Fibroblast of mammary gland (primary cell): Measurements from ENCODE around the gene DCBLD2.

ENCODE experiments used
- DNase-seq: peaks from one replicate; pipeline ENCODE4 v3.0.0-alpha.2; 2010; ENCODE audit warnings: low read depth
- H3K4me3 ChIP-seq: 2 replicates; pipeline ENCODE4 v1.5.1; 2011; ENCODE audit warnings: low read depth, mild to moderate bottlenecking, low read length, moderate library complexity; ENCODE audit not compliant: control insufficient read depth
- CTCF ChIP-seq: conservative IDR thresholded peaks from 2 replicates; pipeline ENCODE4 v1.5.1; 2011; ENCODE audit warnings: low read depth, low read length, inconsistent platforms; ENCODE audit not compliant: control insufficient read depth, insufficient read depth

DCBLD2 gene

DNA sequence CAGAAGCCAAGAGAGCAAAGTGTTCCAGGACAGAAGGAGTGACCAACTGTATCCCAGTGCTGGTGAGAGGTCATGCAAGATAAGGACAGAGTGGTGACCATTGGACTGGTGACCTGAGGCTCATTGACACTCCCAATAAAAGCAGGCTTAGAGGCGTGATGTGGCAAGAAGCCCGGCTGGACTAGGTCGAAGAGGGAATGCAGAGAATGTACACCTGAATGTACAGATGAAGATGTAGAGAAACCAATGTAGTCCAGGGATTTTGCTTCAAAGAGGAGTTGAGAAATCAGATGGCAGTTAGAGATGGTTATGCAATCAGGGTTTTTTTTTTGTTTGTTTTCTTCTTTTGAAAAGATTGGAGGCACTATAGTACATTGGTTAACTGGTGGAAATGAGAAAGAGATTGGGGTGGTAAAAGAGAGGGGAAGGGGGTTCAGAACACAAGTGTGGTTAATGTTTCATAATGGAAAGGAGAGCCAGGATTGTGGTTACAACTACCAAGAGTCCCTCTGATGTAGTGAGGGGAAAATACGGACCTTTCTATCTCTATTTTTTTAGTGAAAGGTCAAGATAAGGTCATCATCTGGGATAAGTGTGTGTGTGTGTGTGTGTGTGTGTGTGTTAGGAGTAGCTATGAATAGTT, 115.0 kb downstream of the DCBLD2 start:
- H3K4me3 ChIP-seq, result no peak overlapping the region
- DNase-seq, result peak; percentile 34

DNA sequence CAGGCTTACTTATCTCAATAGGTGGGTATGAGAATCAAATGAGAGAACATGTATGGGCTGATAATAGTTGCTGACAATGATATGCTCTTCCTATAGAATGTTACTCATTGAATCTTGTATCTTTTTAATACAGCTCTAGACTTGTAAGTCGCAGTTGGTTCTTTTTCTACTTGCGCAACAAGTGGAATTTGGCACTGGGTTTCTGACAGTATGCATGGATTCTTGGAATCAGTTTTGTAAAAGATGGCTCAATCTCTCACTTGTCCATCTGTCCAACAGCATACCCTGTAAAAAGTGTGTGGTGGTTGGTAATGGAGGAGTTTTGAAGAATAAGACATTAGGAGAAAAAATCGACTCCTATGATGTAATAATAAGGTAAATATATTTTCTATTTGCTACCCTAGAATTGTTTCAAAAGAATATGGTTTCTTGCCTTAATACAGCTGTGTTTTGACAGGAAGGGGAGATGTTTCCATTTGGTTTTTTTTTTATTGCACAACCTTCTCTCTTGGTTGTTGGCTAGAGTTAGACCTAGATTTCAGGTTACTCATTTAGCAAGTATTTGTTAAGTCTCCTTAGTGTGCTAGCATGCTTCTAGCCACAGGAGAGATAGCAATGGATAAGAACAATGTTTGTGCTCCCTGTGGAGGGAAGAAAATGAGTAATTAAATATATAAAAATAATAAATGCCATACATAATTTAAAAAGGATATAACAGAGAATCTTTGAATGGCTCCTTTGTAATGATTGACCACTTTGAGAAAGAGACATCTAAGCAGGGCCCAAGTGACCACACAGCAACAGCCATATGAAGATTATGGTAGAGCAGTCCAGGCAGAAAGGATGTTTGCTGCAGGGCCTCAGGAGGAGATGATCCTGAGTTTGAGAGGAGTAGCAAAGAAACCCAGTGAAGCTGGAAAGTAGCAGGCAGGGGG, 116.6 kb downstream of the DCBLD2 start:
- H3K4me3 ChIP-seq, result no peak overlapping the region
- no peak for TF ChIP-seq CTCF
- DNase-seq, result peak; percentile 84

More for the DNA sequence above, 115.0 kb downstream of the DCBLD2 start:
- no peak for TF ChIP-seq CTCF

DNA sequence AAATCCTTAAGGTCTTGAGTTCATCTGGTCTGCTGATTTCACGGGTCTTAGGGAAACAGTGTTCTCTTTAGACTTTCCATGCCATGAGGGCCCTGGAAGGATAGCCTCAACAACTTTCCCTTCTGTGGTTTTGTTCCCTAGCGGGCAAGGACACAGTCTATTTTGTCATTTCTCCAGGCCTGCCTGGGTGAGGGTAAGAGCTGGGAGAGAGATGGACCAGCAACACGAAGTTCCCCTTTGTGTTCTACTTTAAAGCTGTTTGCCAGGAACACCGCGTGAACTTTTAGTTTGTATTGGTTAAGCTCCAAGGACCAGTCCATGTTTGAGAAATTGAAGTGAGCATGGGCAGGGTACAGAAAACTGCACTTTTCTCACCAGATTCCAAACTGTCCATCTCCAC, 117.5 kb downstream of the DCBLD2 start:
- no peak for TF ChIP-seq CTCF
- DNase-seq, result no peak
- H3K4me3 ChIP-seq, result no peak overlapping the region

DNA sequence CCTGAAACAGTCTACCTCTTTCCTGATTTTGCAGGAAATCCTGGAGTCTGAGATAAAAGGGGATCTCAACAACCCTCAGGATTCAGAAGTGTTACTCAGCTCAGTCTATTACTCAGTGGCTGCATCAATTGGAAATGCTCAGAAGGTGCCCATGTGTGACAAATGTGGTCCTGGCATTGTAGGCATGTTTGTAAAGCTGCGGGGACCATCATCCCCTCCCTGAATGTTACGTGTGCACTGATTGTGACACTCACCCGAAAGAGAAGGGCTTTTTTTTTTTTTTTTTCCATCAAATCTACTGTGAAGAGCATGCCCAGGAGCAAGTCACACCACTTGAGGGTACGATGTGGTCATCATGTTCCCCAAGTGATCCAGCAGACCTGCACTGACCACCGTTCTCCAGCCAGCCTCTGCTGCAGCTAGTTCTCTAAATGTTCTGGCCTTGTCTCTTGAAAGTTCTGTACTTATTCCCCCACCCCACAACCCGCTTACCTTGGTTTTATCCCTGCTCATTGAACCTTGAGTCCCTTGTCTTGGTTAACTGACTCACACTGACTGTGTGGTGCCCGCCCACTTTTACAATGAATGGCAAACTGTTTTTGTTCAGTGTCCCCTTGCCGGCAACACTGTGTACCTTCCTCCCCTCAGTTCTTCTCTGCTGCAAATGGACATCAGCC, 118.5 kb downstream of the DCBLD2 start:
- no peak for DNase-seq
- no peak for TF ChIP-seq CTCF
- no peak overlapping the region for H3K4me3 ChIP-seq

- no peak overlapping the region for H3K4me3 ChIP-seq
- no peak for TF ChIP-seq CTCF
- no peak for DNase-seq
Observed at GRCh38 chr3:98780343-98780742, 121.2 kb downstream of the DCBLD2 start.

- peak; percentile 56 for DNase-seq
- no peak for TF ChIP-seq CTCF
- no peak overlapping the region for H3K4me3 ChIP-seq
Observed at GRCh38 chr3:98779541-98780335, 121.8 kb downstream of the DCBLD2 start.
